Fibroblast of upper back skin (primary cell): ENCODE results near the gene MEG3.

Source experiments
- DNase-seq: peaks from one replicate; pipeline ENCODE4 v3.0.0-alpha.2; 2013

Gene MEG3

DNA sequence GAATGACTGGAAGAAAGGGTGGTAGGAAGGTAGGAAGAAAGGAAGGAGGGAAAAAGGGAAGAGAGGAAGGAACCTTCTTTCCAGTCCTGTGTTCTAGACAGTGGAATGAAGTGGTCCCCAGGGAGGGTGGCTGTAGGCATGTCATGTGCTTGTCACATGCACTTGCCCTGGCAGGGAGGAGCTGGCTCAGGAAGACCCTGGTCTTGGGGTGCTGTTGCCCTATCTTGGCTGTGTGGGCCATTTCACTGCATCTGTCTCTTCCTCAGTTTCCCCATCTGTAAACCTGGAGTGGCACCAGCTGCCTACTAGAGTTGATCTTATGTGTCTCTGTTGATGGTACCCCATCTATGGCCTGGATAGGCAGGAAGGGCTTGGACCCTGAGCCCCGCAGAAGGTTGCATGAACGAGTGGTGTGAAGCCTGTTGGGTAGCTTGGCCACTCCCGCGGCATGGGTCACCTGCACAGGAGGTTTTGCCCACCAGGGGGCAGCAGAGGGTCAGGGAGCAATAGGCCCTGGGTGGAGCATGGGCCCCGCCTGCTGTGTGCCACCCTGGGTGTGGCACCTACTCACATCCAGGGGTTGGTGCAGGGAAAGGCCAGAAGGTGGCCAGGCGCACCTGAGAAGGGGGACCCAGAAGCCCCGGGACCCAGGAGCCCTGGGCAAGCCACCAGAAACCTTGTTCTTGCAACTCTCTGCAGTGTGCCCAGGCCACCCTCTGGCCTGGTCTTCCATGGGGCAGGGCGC lies 25.1 kb downstream of the MEG3 start:
- no peak for DNase-seq

DNA sequence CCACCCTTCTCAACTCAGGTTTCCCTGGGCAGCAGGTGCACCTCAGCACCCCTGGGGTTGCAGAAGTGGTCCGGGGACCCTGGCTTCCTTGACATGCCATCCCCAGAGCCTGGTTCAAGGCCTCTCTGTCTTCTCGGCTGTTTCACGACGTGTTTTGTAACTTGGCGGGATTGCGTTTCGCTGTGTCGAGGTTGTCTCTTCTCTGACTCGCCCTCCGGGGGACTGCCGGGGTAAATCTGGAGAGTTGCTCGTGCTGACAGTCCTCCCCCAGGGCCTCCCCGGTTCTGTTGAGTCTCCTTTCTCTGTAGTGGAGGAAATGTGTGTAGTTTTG lies 25.6 kb downstream of the MEG3 start:
- no peak for DNase-seq

DNA sequence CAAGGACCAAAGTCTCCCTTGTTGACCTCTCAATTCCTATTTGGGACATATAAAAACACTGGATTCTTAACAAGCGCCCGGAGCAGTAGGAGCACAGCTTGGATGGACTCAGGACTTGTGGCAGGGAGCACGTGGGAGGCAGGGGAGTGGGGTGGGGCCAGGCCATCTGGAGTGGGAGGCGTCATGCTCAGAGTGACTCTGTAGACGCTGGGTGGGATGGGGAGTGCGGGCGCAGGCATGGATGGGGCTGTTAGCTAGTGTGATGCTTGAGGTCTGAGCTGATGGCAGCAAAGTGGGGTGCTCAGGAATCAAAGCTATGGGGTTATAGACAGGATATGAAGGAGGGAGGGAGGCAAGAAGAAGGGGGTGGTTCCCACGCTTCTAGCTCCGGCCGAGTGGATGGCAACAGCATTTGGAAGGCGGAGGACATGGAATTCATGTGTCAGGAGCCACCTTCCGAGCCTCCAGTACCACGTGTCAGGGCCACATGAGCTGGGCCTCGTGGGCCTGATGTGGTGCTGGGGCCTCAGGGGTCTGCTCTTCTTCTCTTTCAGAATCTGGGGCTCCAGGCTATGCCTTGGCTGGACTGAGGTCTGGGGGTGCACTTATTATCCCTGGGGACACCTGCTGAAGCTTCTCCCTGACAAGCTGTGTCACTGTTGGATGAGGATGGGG lies 26.2 kb downstream of the MEG3 start:
- no peak for DNase-seq

DNA sequence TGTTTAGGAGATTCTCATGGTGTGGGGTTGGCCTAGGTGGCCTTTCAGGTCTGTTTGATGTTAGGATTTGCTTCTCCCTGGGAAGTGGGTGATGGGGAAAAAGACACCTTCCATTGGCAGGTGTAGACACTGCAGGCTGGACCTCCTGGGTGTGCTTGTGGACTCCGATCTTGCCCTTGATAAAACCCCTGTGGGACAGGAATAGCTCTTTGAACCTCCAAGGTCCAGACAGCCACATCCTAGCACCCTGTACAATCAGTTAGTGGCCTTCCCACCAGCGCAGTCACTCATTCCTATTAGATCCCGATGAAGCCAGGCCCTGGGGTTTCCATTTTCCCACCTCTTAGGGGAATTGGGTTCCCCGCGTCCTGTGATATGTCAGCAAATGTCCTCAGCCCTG lies 28.5 kb downstream of the MEG3 start:
- no peak for DNase-seq

DNA sequence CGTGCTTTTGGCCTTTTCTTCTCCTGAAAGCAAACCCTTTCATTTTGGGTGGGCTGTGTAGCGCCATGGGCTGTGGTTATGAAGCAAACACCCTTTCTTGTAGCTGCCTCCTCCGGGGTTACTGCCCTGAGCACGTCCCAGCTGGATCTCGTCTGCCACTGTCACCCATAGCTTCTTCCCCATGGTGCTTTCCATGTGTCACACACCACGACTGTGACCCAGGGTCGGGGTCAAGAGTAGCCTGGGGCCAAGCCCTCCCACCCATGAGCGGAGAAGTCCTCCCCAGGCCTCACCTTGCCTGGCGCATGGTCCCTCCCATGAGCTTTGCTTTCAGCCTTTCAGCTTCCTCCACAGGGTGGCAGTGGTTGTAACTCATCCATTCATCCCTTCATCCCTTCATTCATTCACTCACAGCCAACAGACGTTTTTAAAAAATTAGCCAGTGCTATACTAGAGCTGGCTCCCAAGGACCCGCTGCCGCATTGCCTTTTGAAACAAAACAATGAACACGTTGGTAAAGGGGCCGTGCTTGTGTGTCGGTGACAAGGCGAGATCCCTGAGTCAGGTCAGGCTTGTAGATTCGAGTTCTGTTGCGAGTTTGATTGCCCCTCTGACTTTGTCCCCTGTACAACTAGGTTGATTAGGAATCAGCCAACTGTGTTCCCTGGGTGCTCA lies 29.5 kb downstream of the MEG3 start:
- no peak for DNase-seq

DNA sequence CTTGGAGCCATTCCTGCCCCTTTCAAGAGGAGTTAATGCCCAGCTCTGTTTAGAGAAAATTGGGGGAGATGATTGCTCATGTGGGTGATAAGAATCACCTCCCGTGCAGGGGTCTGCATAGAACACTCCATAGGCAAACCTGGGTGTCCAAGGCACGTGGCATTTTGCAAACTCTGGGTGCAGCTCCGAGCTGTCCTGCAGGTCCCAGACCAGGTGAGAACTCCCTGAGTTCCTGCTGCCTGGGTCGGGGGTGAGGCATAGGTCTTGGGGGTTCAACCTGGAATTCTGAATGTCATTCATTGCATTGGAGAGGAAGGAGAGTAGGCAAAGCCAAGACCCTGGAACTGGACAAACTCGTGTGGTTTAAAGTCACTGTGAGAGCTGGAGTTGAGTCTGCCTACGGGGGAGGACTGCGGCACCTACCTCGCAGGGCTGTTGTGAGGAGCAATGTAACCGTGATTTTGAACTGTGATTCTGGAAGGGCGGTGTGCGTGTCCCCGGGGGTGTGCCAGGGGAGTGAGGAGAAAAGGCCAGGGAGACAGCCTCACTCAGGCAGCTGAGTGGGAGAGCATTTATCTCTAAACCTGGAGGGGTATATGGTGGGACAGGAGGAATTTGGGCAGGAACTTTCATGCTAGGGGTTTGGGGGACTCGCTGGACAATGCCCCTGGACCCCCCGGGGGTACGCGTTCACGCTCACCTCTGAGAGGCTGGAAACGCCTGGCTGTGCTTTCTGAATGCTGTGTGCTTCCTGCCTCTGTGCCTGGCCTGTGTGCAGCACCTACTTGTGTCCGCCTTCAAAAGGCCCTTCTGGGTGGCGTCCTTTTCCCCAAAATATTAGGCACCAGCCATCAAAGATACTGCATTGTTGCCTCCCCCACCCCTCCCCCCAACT lies 30.4 kb downstream of the MEG3 start:
- DNase-seq: no peak

DNA sequence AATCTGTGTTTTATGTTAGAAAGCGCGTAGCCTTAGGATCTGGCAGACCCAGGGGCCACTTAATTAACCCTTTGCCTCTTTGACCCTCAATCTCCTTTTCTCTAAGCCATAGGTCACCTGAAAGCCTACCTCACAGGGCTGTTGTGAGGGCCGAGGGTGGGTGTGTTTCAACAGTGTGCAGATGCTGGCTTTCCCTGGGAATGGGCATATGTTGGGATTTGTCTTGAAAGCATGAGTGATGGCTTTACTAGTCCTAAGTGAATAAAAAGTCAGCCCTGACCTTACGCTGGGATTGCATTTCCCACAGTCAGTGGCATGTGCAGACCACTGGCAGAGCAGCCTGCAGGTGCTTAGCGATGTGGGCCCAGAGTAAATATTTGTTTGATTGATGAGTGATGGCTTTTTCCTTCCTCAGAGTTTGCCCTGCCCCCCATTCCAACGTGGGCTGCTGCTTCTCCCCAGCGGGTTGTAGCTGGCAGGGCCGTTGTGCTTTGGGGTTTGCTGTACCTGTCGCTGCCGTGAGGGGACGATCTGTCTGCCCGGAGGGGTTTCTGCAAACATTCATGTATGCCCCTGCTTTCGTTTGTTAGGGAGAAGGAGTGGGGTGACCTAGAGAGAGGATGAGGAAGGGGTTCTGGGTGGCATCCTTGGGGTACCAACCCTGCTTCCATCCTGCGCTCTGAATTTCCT lies 31.5 kb downstream of the MEG3 start:
- no peak for DNase-seq

DNA sequence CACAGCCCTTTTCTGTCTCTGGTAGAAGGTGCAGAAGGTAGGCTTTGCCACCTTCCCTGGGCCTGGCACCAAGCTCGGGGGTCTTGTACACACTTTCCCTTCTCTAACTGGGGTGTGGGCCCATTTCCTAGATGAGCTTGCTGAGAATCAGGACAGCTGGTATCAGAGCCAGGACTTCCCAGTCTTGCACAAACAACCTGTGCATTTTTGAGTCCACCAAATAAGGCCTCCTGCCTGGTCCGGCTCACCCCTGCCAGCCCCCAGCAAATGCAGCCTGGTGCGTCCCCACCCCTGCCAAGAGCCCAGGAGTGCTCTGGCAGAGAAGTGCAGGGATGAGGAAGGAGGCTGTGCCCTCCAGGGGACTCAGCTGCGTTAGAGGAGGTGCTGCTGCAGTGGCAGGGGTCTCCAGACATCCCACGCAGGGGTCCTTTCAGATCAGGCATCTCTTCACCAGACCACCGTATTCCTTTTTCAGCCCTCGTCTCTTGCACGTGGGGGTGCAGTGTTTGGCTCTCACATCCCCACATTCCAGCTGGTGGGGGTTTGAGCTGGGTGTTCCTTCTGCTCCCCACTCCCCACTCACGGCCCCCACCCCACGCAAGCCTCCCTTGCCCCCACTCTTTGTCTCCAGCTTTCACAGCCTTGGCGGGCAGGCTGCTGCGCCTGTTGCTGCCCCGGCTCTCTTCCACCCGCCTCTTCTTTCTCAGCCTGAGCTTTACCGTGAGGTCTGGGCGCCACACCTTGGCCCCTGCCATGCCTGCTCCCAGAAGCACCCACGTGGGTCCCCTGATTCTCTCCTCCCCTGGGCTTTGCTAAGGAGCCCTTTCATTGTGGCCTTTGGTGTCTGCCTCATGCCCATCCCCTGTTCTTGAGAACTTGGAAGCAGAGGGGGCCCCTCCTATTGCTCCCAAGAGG lies 32.3 kb downstream of the MEG3 start:
- no peak for DNase-seq

DNA sequence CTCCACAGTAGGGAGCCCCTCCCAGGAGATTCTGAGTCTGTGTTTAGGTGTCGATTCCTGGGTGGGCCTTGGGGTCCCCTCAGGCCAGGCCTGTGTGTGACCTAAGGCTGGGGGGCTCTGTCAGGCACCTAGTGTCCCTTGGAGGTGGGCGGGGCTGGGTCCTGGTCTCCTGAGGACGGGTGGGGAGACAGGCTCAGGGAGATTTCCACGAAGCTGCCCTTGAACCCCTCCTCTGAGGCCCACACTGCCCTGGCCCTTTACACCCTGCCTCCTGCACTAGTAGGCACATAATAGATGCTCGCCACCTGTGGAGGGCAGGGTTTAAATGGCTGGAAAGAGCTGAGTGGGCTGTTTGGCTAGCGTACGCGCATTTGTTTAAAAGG lies 32.9 kb downstream of the MEG3 start:
- no peak for DNase-seq

DNA sequence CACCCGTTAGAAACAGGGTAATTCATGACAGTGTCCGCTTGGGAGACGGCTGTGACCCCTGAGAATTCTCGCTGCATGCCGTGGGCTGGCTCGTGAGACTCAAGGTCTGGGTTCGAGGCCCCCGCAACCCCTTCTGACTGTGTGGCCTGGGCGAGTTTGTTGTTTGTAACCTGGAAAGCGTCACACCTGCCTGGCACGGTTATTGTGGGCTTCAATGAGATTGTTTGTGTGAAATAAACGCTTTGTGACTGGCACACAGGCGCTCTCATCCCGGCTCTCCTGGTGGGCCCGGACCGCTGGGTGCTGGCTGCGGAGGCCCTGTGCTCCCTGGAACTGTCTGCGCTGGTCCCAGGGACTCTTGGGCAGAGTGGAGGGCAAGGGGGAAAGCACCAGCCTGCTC lies 33.9 kb downstream of the MEG3 start:
- no peak for DNase-seq

DNA sequence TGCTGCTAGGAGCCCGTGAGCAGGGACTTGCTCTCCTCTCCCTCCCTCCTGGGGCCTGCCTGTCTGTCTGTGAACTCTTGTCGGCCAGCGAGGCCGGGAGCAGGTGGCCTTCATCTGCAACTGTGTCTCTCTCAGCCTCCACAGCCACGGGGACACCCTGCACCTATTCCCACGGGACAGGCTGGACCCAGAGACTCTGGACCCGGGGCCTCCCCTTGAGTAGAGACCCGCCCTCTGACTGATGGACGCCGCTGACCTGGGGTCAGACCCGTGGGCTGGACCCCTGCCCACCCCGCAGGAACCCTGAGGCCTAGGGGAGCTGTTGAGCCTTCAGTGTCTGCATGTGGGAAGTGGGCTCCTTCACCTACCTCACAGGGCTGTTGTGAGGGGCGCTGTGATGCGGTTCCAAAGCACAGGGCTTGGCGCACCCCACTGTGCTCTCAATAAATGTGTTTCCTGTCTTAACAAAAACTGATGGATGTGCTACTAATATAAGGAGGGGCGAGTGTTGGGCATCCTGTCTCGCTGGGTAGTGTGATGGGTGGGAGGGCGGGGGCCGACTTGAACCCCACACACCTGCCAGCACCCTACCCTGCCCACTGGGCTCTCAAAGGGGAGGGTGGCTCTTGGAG lies 34.8 kb downstream of the MEG3 start:
- no peak for DNase-seq

DNA sequence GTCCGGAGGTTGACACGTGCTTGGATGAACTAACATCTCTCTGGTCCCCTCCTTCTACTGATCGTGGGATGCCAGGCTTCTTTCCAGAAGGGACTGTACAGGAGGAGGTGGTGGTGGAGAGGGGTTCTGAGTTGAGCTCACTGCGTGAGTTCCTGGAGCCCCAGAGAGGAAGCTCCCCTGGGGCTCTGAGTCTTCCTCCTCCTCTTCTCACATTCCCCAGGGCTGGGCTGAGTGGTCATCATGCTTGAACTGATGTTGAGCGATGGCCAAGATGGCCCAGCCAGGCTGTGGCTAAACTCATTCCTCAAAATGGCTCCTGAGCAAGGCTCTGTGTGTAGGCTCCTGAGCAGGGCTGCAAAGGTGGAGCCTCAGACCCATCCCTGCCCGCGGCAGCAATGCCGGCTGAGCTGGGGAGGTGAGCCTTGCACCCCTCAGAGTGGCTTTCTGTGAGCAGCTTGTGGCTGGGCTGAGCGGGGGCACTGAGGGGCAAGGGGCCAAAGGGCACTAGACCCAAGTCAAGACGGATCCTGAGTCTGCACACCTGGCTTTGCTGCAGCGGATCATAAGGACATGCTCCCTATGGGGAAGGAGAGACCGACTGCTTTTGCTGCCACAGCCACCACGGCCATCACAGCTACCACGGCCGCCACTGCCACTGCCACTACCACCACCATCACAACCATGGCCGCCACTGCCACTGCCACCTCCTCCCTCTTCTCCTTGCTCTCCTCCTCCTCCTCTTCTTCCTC lies 35.4 kb downstream of the MEG3 start:
- DNase-seq: no peak

DNA sequence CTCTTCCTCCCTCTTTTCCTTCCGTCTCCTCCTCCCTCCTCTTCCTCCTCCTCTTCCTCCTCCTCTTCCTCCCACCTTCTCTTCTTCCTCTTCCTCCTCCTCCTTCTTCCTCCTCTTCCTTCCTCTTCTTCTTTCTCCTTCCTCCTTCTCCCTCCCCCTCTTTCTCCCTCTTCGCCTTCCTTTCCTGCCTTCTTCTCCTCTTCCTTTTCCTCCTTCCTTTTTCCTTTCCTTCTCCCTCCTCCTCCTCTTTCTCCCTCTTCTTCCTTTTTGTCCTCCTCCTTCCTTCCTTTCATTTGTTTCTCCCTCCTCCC lies 36.0 kb downstream of the MEG3 start:
- DNase-seq: no peak

DNA sequence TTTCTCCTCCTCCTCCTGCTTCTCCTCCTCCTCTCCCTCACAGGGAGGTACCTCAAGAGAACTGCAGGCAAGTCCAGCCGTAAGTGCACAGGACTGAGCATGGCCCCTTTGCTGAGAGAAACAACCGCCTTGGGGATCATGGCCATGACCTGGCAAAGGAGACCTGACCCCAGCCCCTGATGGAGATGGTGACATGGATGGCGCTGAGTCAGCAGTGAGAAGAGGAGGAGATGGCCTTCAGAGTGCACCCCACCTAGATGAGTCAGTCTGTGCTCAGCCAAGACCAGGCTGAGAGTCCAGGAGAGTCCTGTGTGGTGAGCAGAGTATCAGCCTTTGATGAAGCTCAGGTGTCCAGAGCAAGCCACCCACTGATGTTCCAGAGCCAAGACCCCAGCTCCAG lies 36.4 kb downstream of the MEG3 start:
- no peak for DNase-seq

DNA sequence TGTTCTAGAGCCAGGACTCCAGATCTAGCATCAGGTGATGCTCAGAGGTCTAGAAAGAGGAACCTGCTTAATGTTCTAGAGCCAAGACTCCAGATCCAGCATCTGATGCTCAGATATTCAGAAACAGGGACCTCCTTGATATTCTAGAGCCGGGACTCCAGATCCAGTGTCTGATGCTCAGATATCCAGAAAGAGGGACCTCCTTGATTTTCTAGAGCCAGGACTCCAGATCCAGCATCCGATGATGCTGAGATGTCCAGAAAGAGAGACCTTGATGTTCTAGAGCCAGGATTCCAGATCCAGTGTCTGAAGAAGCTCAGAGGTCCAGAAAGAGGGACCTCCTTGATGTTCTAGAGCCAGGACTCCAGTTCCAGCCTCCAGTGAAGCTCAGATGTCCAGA lies 36.9 kb downstream of the MEG3 start:
- no peak for DNase-seq

DNA sequence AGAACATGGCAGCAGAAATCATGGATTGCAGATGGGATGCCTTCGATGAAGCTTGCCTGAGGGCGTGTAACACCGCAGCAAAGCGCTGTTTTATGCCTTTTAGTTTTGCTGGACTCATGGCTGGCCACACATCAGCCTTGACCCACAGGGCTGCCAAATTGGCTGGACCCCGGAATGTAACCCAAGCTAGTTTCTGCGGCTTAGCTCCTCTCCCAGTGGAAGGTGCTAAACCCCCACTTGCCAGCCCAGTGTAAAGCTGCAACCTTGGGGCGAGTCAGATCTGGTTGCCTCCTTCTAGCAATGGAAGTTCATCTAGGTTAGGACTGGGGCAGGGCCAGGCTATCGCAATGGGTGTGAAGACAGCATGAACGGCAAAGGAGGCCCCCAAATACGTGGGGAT lies 38.3 kb downstream of the MEG3 start:
- no peak for DNase-seq

DNA sequence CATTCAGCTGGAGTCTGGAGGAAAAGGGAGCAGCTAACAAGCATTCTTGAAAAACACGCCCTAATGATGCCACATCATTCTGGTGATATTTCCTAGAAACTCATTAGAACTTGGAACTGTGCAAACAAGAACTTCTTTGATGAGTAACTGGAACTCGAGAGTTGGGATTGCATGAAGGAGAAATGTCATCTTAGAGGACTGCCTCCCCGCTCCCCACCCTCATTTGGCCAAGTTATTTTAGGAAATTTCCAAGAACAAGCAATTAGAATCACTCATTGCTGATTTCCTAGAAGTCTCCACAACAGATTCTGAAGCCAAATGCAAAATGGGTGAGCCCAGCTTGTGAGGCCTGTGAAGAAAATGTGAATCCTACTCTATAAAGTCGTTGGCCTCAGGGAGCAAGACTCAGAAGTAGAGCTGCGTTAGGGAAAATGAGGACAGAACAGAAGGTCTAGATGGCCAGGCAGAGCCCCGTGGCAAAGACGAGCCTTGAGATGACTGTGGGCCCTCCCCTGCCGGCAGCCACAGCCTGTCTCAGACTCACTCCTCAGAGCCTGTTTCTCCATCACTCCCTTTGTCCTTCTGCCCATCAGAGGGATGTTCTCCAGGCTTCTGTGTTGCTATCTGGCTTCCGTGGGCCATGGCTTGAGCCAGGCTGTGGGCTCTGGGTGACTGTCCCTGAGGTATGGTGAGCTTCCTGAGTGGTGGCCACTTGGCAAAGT lies 39.2 kb downstream of the MEG3 start:
- no peak for DNase-seq

DNA sequence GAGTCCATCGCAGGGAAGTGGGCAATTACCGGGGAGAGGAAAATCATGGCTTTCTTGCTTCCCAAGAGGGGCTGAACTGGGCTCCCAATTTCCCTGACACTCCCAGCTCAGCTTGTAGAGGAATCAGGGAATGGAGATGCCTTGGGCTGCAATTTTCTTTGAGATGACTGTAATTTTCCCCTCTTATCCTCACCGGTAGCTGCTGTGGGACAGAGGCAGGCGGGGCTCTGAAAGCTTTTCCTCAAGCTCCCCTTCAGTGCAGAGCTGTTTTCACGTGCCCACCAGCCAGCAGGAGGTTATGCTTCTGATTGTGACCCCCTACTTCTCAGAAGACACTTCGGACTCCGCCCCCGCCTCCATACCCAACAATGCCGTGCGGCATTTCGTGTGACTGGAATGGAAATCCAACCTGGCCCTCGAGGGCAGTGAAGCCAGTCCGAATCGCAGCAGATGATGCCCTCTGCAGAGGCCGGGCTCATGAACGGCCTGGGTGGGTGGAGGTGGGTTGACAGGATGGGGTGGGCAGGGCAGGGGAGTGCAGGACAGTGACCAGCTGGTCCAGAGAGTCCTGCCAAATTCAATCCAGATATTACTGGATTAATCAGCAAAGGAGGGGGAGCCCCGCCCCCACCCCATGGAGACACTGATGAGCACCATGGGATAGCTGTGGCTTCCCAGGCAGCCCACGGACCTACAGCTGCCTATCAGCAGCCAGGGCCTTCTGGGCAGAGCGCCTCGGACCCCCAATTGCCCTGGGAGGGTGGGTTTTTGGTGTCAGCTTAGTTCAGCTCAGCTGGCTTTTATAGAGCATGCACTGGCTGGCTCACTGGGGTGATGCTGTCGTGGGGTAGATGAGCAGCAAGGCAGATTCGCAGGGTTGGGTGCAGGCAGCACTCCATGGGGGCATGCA lies 40.0 kb downstream of the MEG3 start:
- DNase-seq: no peak
